Measurements from ENCODE around the gene TYRO3.

TYRO3 gene
- 0.31 to 1.7 (median 1.3) reads per million in 4 donors for total RNA-seq

GRCh38 chr15:41558400-41559238 is at the start of gene TYRO3:
TSS of gene TYRO3 (plus strand) at chr15:41559212. CDS start at chr15:41559258, 46 bp downstream.
- peak; percentile 52 to 74 (median 61) for DNase-seq

GRCh38 chr15:41510728-41511127 is 48.3 kb upstream of the TYRO3 start:
- DNase-seq: no peak

- DNase-seq: no peak
These were observed 47.6 kb upstream of the TYRO3 start for GRCh38 chr15:41511331-41511898.

- no peak for DNase-seq
These were observed 47.1 kb upstream of the TYRO3 start for GRCh38 chr15:41511899-41512369.

GRCh38 chr15:41512512-41512939 is 46.5 kb upstream of the TYRO3 start:
- no peak for DNase-seq

- peak in 1 of 5 donors; percentile 49 for DNase-seq
These were observed 46.0 kb upstream of the TYRO3 start for GRCh38 chr15:41512940-41513505.

GRCh38 chr15:41513506-41514227 is 45.3 kb upstream of the TYRO3 start, which contains the start of gene LTK:
TSS of gene LTK (minus strand) at chr15:41513827. CDS start at chr15:41513709, 118 bp downstream.
- no peak for DNase-seq

- no peak for DNase-seq
These were observed 41.0 kb upstream of the TYRO3 start for GRCh38 chr15:41517895-41518449.

- no peak for DNase-seq
These were observed 38.4 kb upstream of the TYRO3 start for GRCh38 chr15:41520636-41521035.

- DNase-seq: no peak
These were observed 37.4 kb upstream of the TYRO3 start for GRCh38 chr15:41521614-41522013.

GRCh38 chr15:41523097-41523496 is 35.9 kb upstream of the TYRO3 start:
- DNase-seq: no peak

GRCh38 chr15:41530363-41530956 is 28.6 kb upstream of the TYRO3 start:
- DNase-seq: no peak

- DNase-seq: no peak
These were observed 23.5 kb upstream of the TYRO3 start for GRCh38 chr15:41535544-41535943.

- no peak for DNase-seq
These were observed 22.1 kb upstream of the TYRO3 start for GRCh38 chr15:41536866-41537265.

- DNase-seq: no peak
These were observed 15.5 kb upstream of the TYRO3 start for GRCh38 chr15:41543521-41543870.

- DNase-seq: no peak
These were observed 14.4 kb upstream of the TYRO3 start for GRCh38 chr15:41544650-41545015.

GRCh38 chr15:41545218-41545617 is 13.8 kb upstream of the TYRO3 start:
- no peak for DNase-seq

- DNase-seq: no peak
These were observed 11.9 kb upstream of the TYRO3 start for GRCh38 chr15:41546851-41547786.

GRCh38 chr15:41550066-41550775 is 8.8 kb upstream of the TYRO3 start:
- no peak for DNase-seq

- DNase-seq: no peak
These were observed 5.3 kb upstream of the TYRO3 start for GRCh38 chr15:41553731-41554130.

Data from T-helper 1 cell (primary cell).